IMR-90 (cell line): Measurements from ENCODE around the gene STK17A.

ENCODE experiments used
- CTCF ChIP-seq: conservative IDR thresholded peaks from 2 replicates; pipeline ENCODE4 v1.5.1; 2012; ENCODE audit warnings: mild to moderate bottlenecking, low read depth, low read length, improper control_type of control experiment
- RAD21 ChIP-seq: IDR thresholded peaks from 2 replicates; pipeline ENCODE4 v1.6.1; 2012; ENCODE audit warnings: low read length, improper control_type of control experiment
- SMC3 ChIP-seq: fragments of 150-350 bp; IDR thresholded peaks from 2 replicates; pipeline ENCODE4 v1.6.1; 2016; ENCODE audit warnings: low read depth, mild to moderate bottlenecking, antibody characterized with exemption, low read length, moderate library complexity

GRCh38 chr7:43637114-43637806 lies 54.4 kb downstream of the STK17A start:
- TF ChIP-seq CTCF (no peak), RAD21 (no peak), SMC3 (no peak)
